Thoracic aorta endothelial cell (primary cell): ENCODE results near the gene IL18. TPM values are rescaled to one million over a fixed set of nuclear protein-coding genes. Genes with fewer than 3 reads are reported as not detected.

Source experiments
- small RNA-seq: library from RNA; depleted of rRNA; stranded (forward); fragments of <200 nt; gene quantifications from one replicate; pipeline ENCODE3, GENCODE V24; 2012
- total RNA-seq: library from RNA; depleted of rRNA; stranded (reverse); fragments of >200 nt; gene quantifications from 2 replicates; pipeline ENCODE4 v1.2.3, GENCODE V29; 2012

The IL18 gene
- total RNA-seq, result 0.80 and 1.4 TPM in 2 replicates

GRCh38 chr11:112163875-112164685 is at the start of gene IL18:
TSS of gene IL18 (minus strand) at chr11:112164094. CDS start at chr11:112155053, 9,041 bp downstream.

GRCh38 chr11:112174789-112175598 is 11.1 kb upstream of the IL18 start, which contains the start of gene BCO2:
TSS of gene BCO2 (plus strand) at chr11:112175512. CDS start at chr11:112175602, 90 bp downstream.

GRCh38 chr11:112167145-112167544 is 3.3 kb upstream of the IL18 start, which contains the start of gene TEX12:
TSS of gene TEX12 (plus strand) at chr11:112167372. CDS start at chr11:112169269, 1,897 bp downstream.

Small RNAs within 50 kb of the gene (small RNA-seq; reads per million reads assigned to genes)
- not detected for gene MRPS36P4

Other genes with a start within 250 kb of the IL18 start
- 0.29 TPM in 1 of 2 replicates, not detected in the other for gene C11orf52, start 245.2 kb downstream of the IL18 start, total RNA-seq
- 31.0 and 34.3 TPM in 2 replicates for gene DIXDC1, start 226.8 kb downstream of the IL18 start, total RNA-seq
- 56.7 and 77.5 TPM in 2 replicates for gene DLAT, start 138.7 kb downstream of the IL18 start, total RNA-seq
- 1.6 and 1.9 TPM in 2 replicates for gene PIH1D2, start 90.1 kb downstream of the IL18 start, total RNA-seq
- gene NKAPD1, start 89.8 kb downstream of the IL18 start, total RNA-seq, result 23.0 TPM in 2 replicates
- gene TIMM8B, start 77.3 kb downstream of the IL18 start, total RNA-seq, result 52.2 and 65.0 TPM in 2 replicates
- gene SDHD, start 77.2 kb downstream of the IL18 start, total RNA-seq, result 141 and 144 TPM in 2 replicates
- gene TEX12, start 3.3 kb upstream of the IL18 start, total RNA-seq, result 0.43 TPM in 1 of 2 replicates, not detected in the other
- 1.2 and 2.8 TPM in 2 replicates for gene BCO2, start 11.4 kb upstream of the IL18 start, total RNA-seq
- gene PTS, start 62.3 kb upstream of the IL18 start, total RNA-seq, result 39.4 and 51.2 TPM in 2 replicates
- gene PLET1, start 96.8 kb upstream of the IL18 start, total RNA-seq, result not detected in 2 replicates